ENCODE results near the gene MAGEA2.
"Not testable (repeated sequence)": the region's sequence is repeated elsewhere in the genome, so short reads cannot be mapped to it uniquely, and the experiment has no call there.

Gene MAGEA2

GRCh38 chrX:152753686-152754650 lies at the start of gene MAGEA2:
Gene MAGEA2 (minus strand): TSS chrX:152753842. CDS start chrX:152751363, 2,479 bp downstream.
- not testable (repeated sequence) for DNase-seq

GRCh38 chrX:152798945-152799344 lies 45.3 kb upstream of the MAGEA2 start:
- no peak for DNase-seq

- DNase-seq, result not testable (repeated sequence)
These were observed 33.4 kb upstream of the MAGEA2 start for GRCh38 chrX:152787062-152787461.

GRCh38 chrX:152769549-152770289 lies 16.1 kb upstream of the MAGEA2 start, which contains the start of gene MAGEA6:
Gene MAGEA6 (minus strand): TSS chrX:152769689. CDS start chrX:152767650, 2,039 bp downstream.
- DNase-seq, result not testable (repeated sequence)

- not testable (repeated sequence) for DNase-seq
These were observed 12.9 kb upstream of the MAGEA2 start for GRCh38 chrX:152766562-152766961.

GRCh38 chrX:152761582-152761981 lies 7.9 kb upstream of the MAGEA2 start:
- DNase-seq, result not testable (repeated sequence)

GRCh38 chrX:152759544-152759943 lies 5.9 kb upstream of the MAGEA2 start:
- DNase-seq, result not testable (repeated sequence)

GRCh38 chrX:152758918-152759317 lies 5.3 kb upstream of the MAGEA2 start, which contains the start of gene CSAG3:
Gene CSAG3 (plus strand): TSS chrX:152759218.
- not testable (repeated sequence) for DNase-seq

- not testable (repeated sequence) for DNase-seq
These were observed 1.2 kb upstream of the MAGEA2 start for GRCh38 chrX:152754871-152755270.

GRCh38 chrX:152738560-152738959 lies 15.1 kb downstream of the MAGEA2 start:
- no peak for DNase-seq

GRCh38 chrX:152736528-152736927 lies 17.1 kb downstream of the MAGEA2 start:
- not testable (repeated sequence) for DNase-seq

GRCh38 chrX:152735860-152736511 lies 17.7 kb downstream of the MAGEA2 start:
- no peak for DNase-seq

GRCh38 chrX:152735101-152735500 lies 18.5 kb downstream of the MAGEA2 start:
- no peak for DNase-seq

GRCh38 chrX:152734143-152734858 lies 19.3 kb downstream of the MAGEA2 start:
- DNase-seq, result not testable (repeated sequence)

GRCh38 chrX:152733261-152733975 lies 20.2 kb downstream of the MAGEA2 start, which contains the start of the genes CSAG1 and MAGEA12:
Gene CSAG1 (minus strand): TSS chrX:152733721. CDS start chrX:152732460, 1,261 bp downstream.
Gene MAGEA12 (plus strand): TSS chrX:152733757. CDS start chrX:152736162, 2,405 bp downstream.
- DNase-seq, result no peak

GRCh38 chrX:152725409-152725808 lies 28.2 kb downstream of the MAGEA2 start:
- DNase-seq, result no peak

GRCh38 chrX:152713815-152714787 lies 39.5 kb downstream of the MAGEA2 start, which contains the start of gene MAGEA2B:
Gene MAGEA2B (plus strand): TSS chrX:152714628. CDS start chrX:152717107, 2,479 bp downstream.
- DNase-seq, result not testable (repeated sequence)

GRCh38 chrX:152713195-152713594 lies 40.4 kb downstream of the MAGEA2 start:
- not testable (repeated sequence) for DNase-seq

GRCh38 chrX:152709173-152709572 lies 44.5 kb downstream of the MAGEA2 start, which contains the start of gene CSAG2:
Gene CSAG2 (minus strand): TSS chrX:152709273. CDS start chrX:152709112, 161 bp downstream.
- not testable (repeated sequence) for DNase-seq

Measured in eye (tissue), 1 donor.